CD4-positive, alpha-beta T cell treated with Interleukin-17A for 1 hour (primary cell): ENCODE measurements around the gene XK.

Experiments used
- DNase-seq: peaks from one replicate; pipeline ENCODE4 v3.0.0-alpha.2; 2020

The XK gene

GRCh38 chrX:37684426-37684825 lies 1.2 kb upstream of the XK start:
- no peak for DNase-seq

- DNase-seq, result no peak
These were observed 618 bp upstream of the XK start for GRCh38 chrX:37684973-37685372.

- no peak for DNase-seq
These were observed 891 bp downstream of the XK start for GRCh38 chrX:37686369-37686995.

- DNase-seq, result no peak
These were observed 1.4 kb downstream of the XK start for GRCh38 chrX:37686996-37687395.

GRCh38 chrX:37690119-37690518 lies 4.5 kb downstream of the XK start:
- DNase-seq, result no peak

GRCh38 chrX:37692918-37693317 lies 7.3 kb downstream of the XK start:
- no peak for DNase-seq

GRCh38 chrX:37697169-37697760 lies 11.7 kb downstream of the XK start:
- no peak for DNase-seq

GRCh38 chrX:37701588-37701987 lies 16.0 kb downstream of the XK start:
- no peak for DNase-seq

- no peak for DNase-seq
These were observed 26.4 kb downstream of the XK start for GRCh38 chrX:37711991-37712390.

GRCh38 chrX:37712458-37712857 lies 26.9 kb downstream of the XK start:
- no peak for DNase-seq

- DNase-seq, result no peak
These were observed 28.9 kb downstream of the XK start for GRCh38 chrX:37714479-37714878.

GRCh38 chrX:37716602-37717001 lies 31.0 kb downstream of the XK start:
- DNase-seq, result no peak

GRCh38 chrX:37717708-37718107 lies 32.1 kb downstream of the XK start:
- DNase-seq, result no peak

GRCh38 chrX:37722595-37722994 lies 37.0 kb downstream of the XK start:
- no peak for DNase-seq

- DNase-seq, result no peak
These were observed 40.8 kb downstream of the XK start for GRCh38 chrX:37726346-37726745.

- peak; percentile 82 for DNase-seq
These were observed 59.8 kb downstream of the XK start for GRCh38 chrX:37745354-37745753.

- DNase-seq, result no peak
These were observed 60.2 kb downstream of the XK start for GRCh38 chrX:37745835-37746217.

GRCh38 chrX:37746218-37746941 lies 60.8 kb downstream of the XK start:
- no peak for DNase-seq

- DNase-seq, result no peak
These were observed 61.4 kb downstream of the XK start for GRCh38 chrX:37746951-37747350.

GRCh38 chrX:37752281-37752680 lies 66.7 kb downstream of the XK start:
- no peak for DNase-seq

- DNase-seq, result no peak
These were observed 67.3 kb downstream of the XK start for GRCh38 chrX:37752936-37753335.

- no peak for DNase-seq
These were observed 67.8 kb downstream of the XK start for GRCh38 chrX:37753384-37753783.

GRCh38 chrX:37754516-37754915 lies 68.9 kb downstream of the XK start:
- DNase-seq, result no peak

- peak; percentile 48 for DNase-seq
These were observed 69.4 kb downstream of the XK start for GRCh38 chrX:37755025-37755424.

GRCh38 chrX:37757082-37757481 lies 71.5 kb downstream of the XK start:
- DNase-seq, result no peak
